PC-3 (cell line): ENCODE results near the gene IL3RA. TPM values are rescaled to one million over a fixed set of nuclear protein-coding genes. Genes with fewer than 3 reads are reported as not detected.
"Not testable (repeated sequence)": the region's sequence is repeated elsewhere in the genome, so short reads cannot be mapped to it uniquely, and the experiment has no call there.

Experiments used
- ATAC-seq: fragments of 200-7000 bp; cut with Tn5 transposase; 2 replicates; pipeline ENCODE4 v1.9.1; 2020; ENCODE audit warnings: mild to moderate bottlenecking, moderate library complexity
- BruUV-seq: library from RNA; stranded (reverse); fragments of 400-500 nt; replicated peaks from 2 replicates; lab custom pipeline; 2021; lab: Mats Ljungman, UMichigan
- CTCF ChIA-PET: fragments of 300-600 bp; sonication (Branson Sonifier 250); formaldehyde crosslinking; loops from one replicate; lab custom pipeline; 2022; ENCODE audit warnings: antibody characterized with exemption; lab: Charles Lee
- POLR2A ChIA-PET: fragments of 300-600 bp; sonication (Branson Sonifier 250); formaldehyde crosslinking; loops from one replicate; lab custom pipeline; 2022; ENCODE audit warnings: antibody characterized with exemption; ENCODE audit not compliant: unreplicated experiment; lab: Charles Lee
- DNase-seq: peaks from one replicate; pipeline ENCODE4 v3.0.0-alpha.2; 2015
- H2AFZ ChIP-seq: fragments of 300-600 bp; sonication (generic); 2 replicates; pipeline ENCODE4 v1.6.0; 2016; ENCODE audit warnings: antibody characterized with exemption, low read length
- H3F3A ChIP-seq: fragments of 300-600 bp; sonication (generic); one replicate; pipeline ENCODE4 v1.6.0; 2017; ENCODE audit warnings: antibody characterized with exemption, low read length, control low read depth, mild to moderate bottlenecking; ENCODE audit not compliant: unreplicated experiment
- H3K27ac ChIP-seq: fragments of 300-600 bp; sonication (generic); 2 replicates; pipeline ENCODE4 v1.5.1; 2016; ENCODE audit warnings: mild to moderate bottlenecking, low read length
- H3K27me3 ChIP-seq: fragments of 300-600 bp; sonication (generic); 2 replicates; pipeline ENCODE4 v1.6.1; 2016; ENCODE audit warnings: low read length, mixed read lengths
- H3K36me3 ChIP-seq: fragments of 300-600 bp; sonication (generic); 2 replicates; pipeline ENCODE4 v1.6.1; 2016; ENCODE audit warnings: low read depth, mixed run types, low read length, mixed read lengths
- H3K4me1 ChIP-seq: fragments of 300-600 bp; sonication (generic); 2 replicates; pipeline ENCODE4 v1.5.1; 2016; ENCODE audit warnings: low read length; ENCODE audit not compliant: insufficient read depth
- H3K4me2 ChIP-seq: fragments of 300-600 bp; sonication (generic); 2 replicates; pipeline ENCODE4 v1.6.0; 2016; ENCODE audit warnings: low read length
- H3K4me3 ChIP-seq: fragments of 300-600 bp; sonication (generic); 2 replicates; pipeline ENCODE4 v1.5.1; 2016; ENCODE audit warnings: mild to moderate bottlenecking, low read length, mixed read lengths
- H3K79me2 ChIP-seq: fragments of 300-600 bp; sonication (generic); 2 replicates; pipeline ENCODE4 v1.6.1; 2017; ENCODE audit warnings: low read length, mixed read lengths
- H3K9ac ChIP-seq: fragments of 300-600 bp; sonication (generic); 2 replicates; pipeline ENCODE4 v1.6.0; 2016; ENCODE audit warnings: mild to moderate bottlenecking, low read length
- H3K9me2 ChIP-seq: fragments of 300-600 bp; sonication (generic); replicated peaks from 2 replicates; pipeline ENCODE4 v1.6.1; 2016; ENCODE audit warnings: mixed run types, low read length, mixed read lengths
- H3K9me3 ChIP-seq: fragments of 300-600 bp; sonication (generic); 2 replicates; pipeline ENCODE4 v1.6.1; 2016; ENCODE audit warnings: low read length, mixed read lengths
- H4K20me1 ChIP-seq: fragments of 300-600 bp; sonication (generic); 2 replicates; pipeline ENCODE4 v1.6.1; 2016; ENCODE audit warnings: low read length, mixed read lengths
- EZH2 ChIP-seq: fragments of 300-600 bp; sonication (generic); IDR thresholded peaks from one replicate; pipeline ENCODE4 v1.6.1; 2017; ENCODE audit warnings: antibody characterized with exemption, mild to moderate bottlenecking, low read length; ENCODE audit not compliant: unreplicated experiment
- EZH2phosphoT487 ChIP-seq: fragments of 300-600 bp; sonication (generic); IDR thresholded peaks from 2 replicates; pipeline ENCODE4 v1.6.1; 2018; ENCODE audit warnings: mild to moderate bottlenecking, antibody characterized with exemption, low read length, borderline replicate concordance
- intact Hi-C: fragments of 100-400 bp; cut with micrococcal nuclease; formaldehyde crosslinking; loops from 2 replicates; pipeline ENCODE4 v1.9.0; 2023
- total RNA-seq: library from RNA; depleted of rRNA; stranded (reverse); fragments of >200 nt; gene quantifications from 2 replicates; pipeline ENCODE4 v1.2.3, GENCODE V29; 2014
- TF ChIP-seq, protein P1 (sequence below): fragments of 300-600 bp; sonication (generic); conservative IDR thresholded peaks from 2 replicates; pipeline ENCODE4 v1.5.1; 2017; ENCODE audit warnings: antibody characterized with exemption, low read depth, mild to moderate bottlenecking, low read length

IL3RA gene
- total RNA-seq, 1 experiment from 2014 or later, result not detected

GRCh38 chrX:1292575-1293290 is 43.9 kb upstream of the IL3RA start:
- CTCF ChIA-PET, result no interaction called here
- Histone ChIP-seq H3K27ac (no peak overlapping the region), H3K79me2 (no peaks in the 10 kb centered on the region), H3K9me3 (no peaks in the 10 kb centered on the region), H3K9me2 (no peaks in the 10 kb centered on the region), H3K4me1 (no peaks in the 10 kb centered on the region), H4K20me1 (no peaks in the 10 kb centered on the region), H3K36me3 (no peaks in the 10 kb centered on the region), H3K4me2 (no peak overlapping the region), H3K9ac (no peak overlapping the region), H3K4me3 (no peak overlapping the region), H2AFZ (no peak overlapping the region), H3K27me3 (no peaks in the 10 kb centered on the region), H3F3A (no peaks in the 10 kb centered on the region)
- TF ChIP-seq EZH2phosphoT487 (no peak), EZH2 (no peak)
- TF ChIP-seq, protein P1, sequence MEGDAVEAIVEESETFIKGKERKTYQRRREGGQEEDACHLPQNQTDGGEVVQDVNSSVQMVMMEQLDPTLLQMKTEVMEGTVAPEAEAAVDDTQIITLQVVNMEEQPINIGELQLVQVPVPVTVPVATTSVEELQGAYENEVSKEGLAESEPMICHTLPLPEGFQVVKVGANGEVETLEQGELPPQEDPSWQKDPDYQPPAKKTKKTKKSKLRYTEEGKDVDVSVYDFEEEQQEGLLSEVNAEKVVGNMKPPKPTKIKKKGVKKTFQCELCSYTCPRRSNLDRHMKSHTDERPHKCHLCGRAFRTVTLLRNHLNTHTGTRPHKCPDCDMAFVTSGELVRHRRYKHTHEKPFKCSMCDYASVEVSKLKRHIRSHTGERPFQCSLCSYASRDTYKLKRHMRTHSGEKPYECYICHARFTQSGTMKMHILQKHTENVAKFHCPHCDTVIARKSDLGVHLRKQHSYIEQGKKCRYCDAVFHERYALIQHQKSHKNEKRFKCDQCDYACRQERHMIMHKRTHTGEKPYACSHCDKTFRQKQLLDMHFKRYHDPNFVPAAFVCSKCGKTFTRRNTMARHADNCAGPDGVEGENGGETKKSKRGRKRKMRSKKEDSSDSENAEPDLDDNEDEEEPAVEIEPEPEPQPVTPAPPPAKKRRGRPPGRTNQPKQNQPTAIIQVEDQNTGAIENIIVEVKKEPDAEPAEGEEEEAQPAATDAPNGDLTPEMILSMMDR, result no peak
- POLR2A ChIA-PET, result no interaction called here
- BruUV-seq, result no TSS peak
- intact Hi-C loops, result no loop called here
- ATAC-seq (no peak), DNase-seq (no peak)

DNA sequence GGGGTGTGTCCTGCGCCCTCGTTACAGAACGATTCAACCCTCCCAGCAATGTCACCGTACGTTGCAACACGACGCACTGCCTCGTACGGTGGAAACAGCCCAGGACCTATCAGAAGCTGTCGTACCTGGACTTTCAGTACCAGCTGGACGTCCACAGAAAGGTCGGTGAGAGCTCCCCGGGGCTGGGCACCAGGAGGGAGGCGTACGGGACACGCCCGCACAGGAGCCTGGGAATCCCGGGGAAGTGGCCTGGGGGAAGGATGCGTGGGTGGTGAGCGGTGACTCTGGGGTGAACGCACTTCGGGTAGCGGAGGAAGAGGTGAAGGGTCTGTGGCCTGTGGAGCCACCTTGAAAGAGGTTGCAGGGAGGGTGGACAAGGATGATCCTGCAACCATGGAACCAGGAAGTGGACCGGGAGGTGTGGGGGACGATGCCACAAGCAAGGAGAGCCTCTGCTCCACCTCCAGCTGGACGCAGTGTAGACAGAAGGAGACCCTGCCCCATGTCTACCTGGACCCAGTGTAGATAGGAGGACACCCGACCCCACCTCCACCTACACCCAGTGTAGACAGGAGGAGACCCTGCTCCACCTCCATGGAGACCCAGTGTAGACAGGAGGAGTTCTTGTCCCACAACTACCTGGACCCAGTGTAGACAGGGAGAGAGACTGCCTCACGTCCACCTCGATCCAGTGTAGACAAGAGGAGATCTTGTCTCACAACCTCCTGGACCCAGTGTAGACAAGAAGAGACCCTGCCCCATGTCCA is 42.1 kb upstream of the IL3RA start:
- H3F3A ChIP-seq, result no peaks in the 10 kb centered on the region
- no TSS peak for BruUV-seq
- H2AFZ ChIP-seq, result no peak overlapping the region
- no peaks in the 10 kb centered on the region for H3K79me2 ChIP-seq
- H4K20me1 ChIP-seq, result no peaks in the 10 kb centered on the region
- ChIA-PET POLR2A (no interaction called here), CTCF (no interaction called here)
- no peaks in the 10 kb centered on the region for H3K9me3 ChIP-seq
- no peak overlapping the region for H3K27ac ChIP-seq
- H3K9ac ChIP-seq, result no peak overlapping the region
- TF ChIP-seq EZH2, result no peak
- H3K4me2 ChIP-seq, result no peak overlapping the region
- no peaks in the 10 kb centered on the region for H3K4me1 ChIP-seq
- intact Hi-C loops, result no loop called here
- DNase-seq (no peak), ATAC-seq (no peak)
- no peaks in the 10 kb centered on the region for H3K36me3 ChIP-seq
- no peaks in the 10 kb centered on the region for H3K27me3 ChIP-seq
- H3K9me2 ChIP-seq, result no peaks in the 10 kb centered on the region
- H3K4me3 ChIP-seq, result no peak overlapping the region

DNA sequence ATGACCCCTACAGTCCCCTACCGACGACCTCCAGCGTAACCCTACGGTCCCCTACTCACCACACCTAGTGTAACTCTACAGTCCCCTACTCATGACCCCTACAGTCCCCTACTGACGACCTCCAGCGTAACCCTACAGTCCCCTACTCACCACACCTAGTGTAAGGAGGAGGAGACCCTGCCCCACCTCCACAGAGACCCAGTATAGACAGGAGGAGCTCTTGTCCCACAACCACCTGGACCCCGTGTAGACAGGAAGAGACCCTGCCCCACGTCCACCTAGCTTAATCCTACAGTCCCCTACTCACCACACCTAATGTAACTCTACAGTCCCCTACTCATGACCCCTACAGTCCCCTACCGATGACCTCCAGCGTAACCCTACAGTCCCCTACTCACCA is 41.0 kb upstream of the IL3RA start:
- Histone ChIP-seq H3K9me2 (no peaks in the 10 kb centered on the region), H3K4me2 (no peak overlapping the region), H3K27me3 (no peaks in the 10 kb centered on the region), H2AFZ (no peak overlapping the region), H3K27ac (no peak overlapping the region), H3K9ac (no peak overlapping the region), H4K20me1 (no peaks in the 10 kb centered on the region), H3K79me2 (no peaks in the 10 kb centered on the region), H3F3A (no peaks in the 10 kb centered on the region), H3K4me1 (no peaks in the 10 kb centered on the region), H3K36me3 (no peaks in the 10 kb centered on the region), H3K4me3 (no peak overlapping the region), H3K9me3 (no peaks in the 10 kb centered on the region)
- TF ChIP-seq EZH2, result no peak
- no peak for TF ChIP-seq EZH2phosphoT487
- TF ChIP-seq, protein P1, result no peak
- CTCF ChIA-PET, result no interaction called here
- DNase-seq (no peak), ATAC-seq (no peak)
- intact Hi-C loops, result no loop called here
- POLR2A ChIA-PET, result no interaction called here
- no TSS peak for BruUV-seq

DNA sequence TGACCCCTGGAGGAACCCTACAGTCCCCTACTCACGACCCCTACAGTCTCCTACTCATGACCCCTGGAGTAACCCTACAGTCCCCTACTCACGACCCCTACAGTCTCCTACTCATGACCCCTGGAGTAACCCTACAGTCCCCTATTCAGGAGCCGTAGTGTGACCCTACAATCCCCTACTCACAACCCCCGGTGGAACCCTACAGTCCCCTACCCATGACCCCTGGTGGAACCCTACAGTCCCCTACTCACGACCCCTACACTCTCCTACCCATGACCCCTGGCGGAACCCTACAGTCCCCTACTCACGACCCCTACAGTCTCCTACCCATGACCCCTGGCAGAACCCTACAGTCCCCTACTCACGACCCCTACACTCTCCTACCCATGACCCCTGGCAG is 39.0 kb upstream of the IL3RA start:
- ATAC-seq, H3K27me3 ChIP-seq, BruUV-seq, H3K4me3 ChIP-seq, H4K20me1 ChIP-seq, H3K36me3 ChIP-seq, CTCF ChIA-PET, H3K79me2 ChIP-seq, H3K9me2 ChIP-seq, H3K27ac ChIP-seq, H2AFZ ChIP-seq, H3K4me1 ChIP-seq, DNase-seq, H3K4me2 ChIP-seq, intact Hi-C loops, H3K9ac ChIP-seq, H3K9me3 ChIP-seq, POLR2A ChIA-PET, H3F3A ChIP-seq: not testable (repeated sequence)
